Measurements from ENCODE around the gene SETD2.

DNA sequence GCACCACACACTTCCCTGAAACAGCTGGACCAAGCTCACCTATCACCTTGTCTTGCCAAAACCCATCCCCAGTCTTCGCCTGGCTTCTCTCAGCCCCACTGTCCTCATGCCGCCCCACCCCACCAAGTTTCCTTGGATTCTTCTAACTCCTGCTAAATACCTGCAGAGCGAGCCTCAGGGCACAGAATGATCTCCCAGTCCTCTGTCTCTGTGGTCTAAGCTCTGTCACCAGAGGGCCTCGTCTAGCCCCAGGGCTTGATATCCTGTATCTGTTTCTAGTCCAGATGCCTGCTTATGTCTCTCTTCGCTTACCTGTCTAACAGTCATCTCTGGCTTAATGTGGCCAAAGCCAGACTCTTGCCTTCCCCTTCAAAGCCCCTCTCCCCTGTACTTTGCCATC lies 197.1 kb downstream of the SETD2 start:
- TF ChIP-seq OSR1 (CRISPR knock-in tag; IDR thresholded peaks at IDR 0.05), result no peak
- no peak for TF ChIP-seq ISL1 (CRISPR knock-in tag; IDR thresholded peaks at IDR 0.05)
- no peak for TF ChIP-seq PATZ1 (CRISPR knock-in tag; IDR thresholded peaks at IDR 0.05; ENCODE audit: borderline replicate concordance)
- TF ChIP-seq PPARA (CRISPR knock-in tag; IDR thresholded peaks at IDR 0.05; ENCODE audit: borderline replicate concordance), result no peak
- TF ChIP-seq ZNF565 (CRISPR knock-in tag; conservative IDR thresholded peaks at IDR 0.05; ENCODE audit: low read depth), result no peak
- no peak for TF ChIP-seq CSDC2 (CRISPR knock-in tag; IDR thresholded peaks at IDR 0.05)
- no peak for TF ChIP-seq ZFP30 (CRISPR knock-in tag; IDR thresholded peaks at IDR 0.05)
- TF ChIP-seq ZFP3 (CRISPR knock-in tag; IDR thresholded peaks at IDR 0.05), result no peak
- TF ChIP-seq SNAI2 (CRISPR knock-in tag; IDR thresholded peaks at IDR 0.05), result no peak
- no peak for TF ChIP-seq ARNTL (CRISPR knock-in tag; IDR thresholded peaks at IDR 0.05; ENCODE audit: borderline replicate concordance, low read depth)
- TF ChIP-seq TCF4 (CRISPR knock-in tag; IDR thresholded peaks at IDR 0.05; ENCODE audit: borderline replicate concordance), result no peak
